Osteoblast (primary cell): ENCODE measurements around the gene C1orf105. TPM values are rescaled to one million over a fixed set of nuclear protein-coding genes. Genes with fewer than 3 reads are reported as not detected.

ENCODE experiments used
- DNase-seq: peaks from one replicate; pipeline ENCODE4 v3.0.0; 2011; ENCODE audit warnings: low spot score, mixed read lengths; ENCODE audit not compliant: insufficient read length; ENCODE audit errors: missing footprints
- H2AFZ ChIP-seq: 2 replicates; pipeline ENCODE4 v1.6.0; 2011; ENCODE audit warnings: mild to moderate bottlenecking, low read length
- H3K27ac ChIP-seq: 2 replicates; pipeline ENCODE4 v1.5.1; 2011; ENCODE audit warnings: mild to moderate bottlenecking, low read depth, low read length, moderate library complexity
- H3K27me3 ChIP-seq: 2 replicates; pipeline ENCODE4 v1.6.0; 2012; ENCODE audit warnings: mild to moderate bottlenecking, control low read depth, inconsistent platforms, low read length, moderate library complexity; ENCODE audit not compliant: insufficient read depth
- H3K36me3 ChIP-seq: 2 replicates; pipeline ENCODE4 v1.5.1; 2011; ENCODE audit warnings: mild to moderate bottlenecking, low read length, control low read depth, moderate library complexity; ENCODE audit not compliant: insufficient read depth
- H3K4me1 ChIP-seq: 2 replicates; pipeline ENCODE4 v1.5.1; 2011; ENCODE audit warnings: mild to moderate bottlenecking, low read length, control low read depth, moderate library complexity; ENCODE audit not compliant: insufficient read depth
- H3K4me2 ChIP-seq: 2 replicates; pipeline ENCODE4 v1.6.0; 2011; ENCODE audit warnings: mild to moderate bottlenecking, low read length; ENCODE audit not compliant: insufficient read depth
- H3K4me3 ChIP-seq: fragments of 200-600 bp; sonication (generic); 3 replicates; pipeline ENCODE4 v1.5.1; 2012; ENCODE audit warnings: mild to moderate bottlenecking, low read length, inconsistent platforms; ENCODE audit not compliant: insufficient read depth
- H3K79me2 ChIP-seq: 2 replicates; pipeline ENCODE4 v1.6.0; 2012; ENCODE audit warnings: mild to moderate bottlenecking, low read length, control low read depth, inconsistent platforms; ENCODE audit not compliant: insufficient read depth
- H3K9me3 ChIP-seq: 2 replicates; pipeline ENCODE4 v1.5.1; 2011; ENCODE audit warnings: low read depth, low read length, control low read depth
- H4K20me1 ChIP-seq: 2 replicates; pipeline ENCODE4 v1.6.0; 2012; ENCODE audit warnings: mild to moderate bottlenecking, low read length, control low read depth; ENCODE audit not compliant: insufficient read depth
- total RNA-seq: library from RNA; depleted of rRNA; stranded (reverse); fragments of >200 nt; gene quantifications from 2 replicates; pipeline ENCODE4 v1.2.3, GENCODE V29; 2012
- TF ChIP-seq, protein P1 (sequence below): IDR thresholded peaks from 2 replicates; pipeline ENCODE4 v1.5.1; 2011; ENCODE audit warnings: mild to moderate bottlenecking, low read depth, low read length, moderate library complexity; ENCODE audit errors: extremely low read depth

Gene C1orf105
- total RNA-seq, 1 donor, result not detected

DNA sequence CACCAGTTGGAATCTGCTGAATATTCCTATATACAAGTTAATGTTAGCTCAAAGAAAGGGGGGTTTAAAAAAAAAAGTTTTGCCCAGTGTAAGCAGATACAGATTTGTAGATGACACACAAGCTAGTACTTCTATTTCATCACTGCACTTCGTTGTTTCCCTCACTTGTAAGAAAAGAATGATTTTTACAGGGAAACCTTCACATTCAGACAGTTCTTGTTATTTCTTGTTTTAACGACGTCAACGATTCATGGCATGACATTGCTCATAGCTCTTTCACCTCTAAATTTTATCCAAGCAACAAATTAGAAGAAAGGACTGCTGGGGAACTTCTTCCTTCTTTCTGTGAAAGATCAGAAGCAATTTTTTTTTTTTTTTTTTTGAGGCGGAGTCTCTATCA lies 25.7 kb upstream of the C1orf105 start:
- Histone ChIP-seq H3K27ac (no peak overlapping the region), H3K36me3 (no peaks in the 10 kb centered on the region), H3K79me2 (no peaks in the 10 kb centered on the region), H3K4me1 (peaks cover 36% of the 10 kb centered on the region), H3K9me3 (no peaks in the 10 kb centered on the region), H2AFZ (no peak overlapping the region), H3K4me3 (no peak overlapping the region), H3K27me3 (no peaks in the 10 kb centered on the region), H3K4me2 (no peak overlapping the region), H4K20me1 (no peaks in the 10 kb centered on the region)
- TF ChIP-seq, protein P1, sequence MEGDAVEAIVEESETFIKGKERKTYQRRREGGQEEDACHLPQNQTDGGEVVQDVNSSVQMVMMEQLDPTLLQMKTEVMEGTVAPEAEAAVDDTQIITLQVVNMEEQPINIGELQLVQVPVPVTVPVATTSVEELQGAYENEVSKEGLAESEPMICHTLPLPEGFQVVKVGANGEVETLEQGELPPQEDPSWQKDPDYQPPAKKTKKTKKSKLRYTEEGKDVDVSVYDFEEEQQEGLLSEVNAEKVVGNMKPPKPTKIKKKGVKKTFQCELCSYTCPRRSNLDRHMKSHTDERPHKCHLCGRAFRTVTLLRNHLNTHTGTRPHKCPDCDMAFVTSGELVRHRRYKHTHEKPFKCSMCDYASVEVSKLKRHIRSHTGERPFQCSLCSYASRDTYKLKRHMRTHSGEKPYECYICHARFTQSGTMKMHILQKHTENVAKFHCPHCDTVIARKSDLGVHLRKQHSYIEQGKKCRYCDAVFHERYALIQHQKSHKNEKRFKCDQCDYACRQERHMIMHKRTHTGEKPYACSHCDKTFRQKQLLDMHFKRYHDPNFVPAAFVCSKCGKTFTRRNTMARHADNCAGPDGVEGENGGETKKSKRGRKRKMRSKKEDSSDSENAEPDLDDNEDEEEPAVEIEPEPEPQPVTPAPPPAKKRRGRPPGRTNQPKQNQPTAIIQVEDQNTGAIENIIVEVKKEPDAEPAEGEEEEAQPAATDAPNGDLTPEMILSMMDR, result no peak
- no peak for DNase-seq

DNA sequence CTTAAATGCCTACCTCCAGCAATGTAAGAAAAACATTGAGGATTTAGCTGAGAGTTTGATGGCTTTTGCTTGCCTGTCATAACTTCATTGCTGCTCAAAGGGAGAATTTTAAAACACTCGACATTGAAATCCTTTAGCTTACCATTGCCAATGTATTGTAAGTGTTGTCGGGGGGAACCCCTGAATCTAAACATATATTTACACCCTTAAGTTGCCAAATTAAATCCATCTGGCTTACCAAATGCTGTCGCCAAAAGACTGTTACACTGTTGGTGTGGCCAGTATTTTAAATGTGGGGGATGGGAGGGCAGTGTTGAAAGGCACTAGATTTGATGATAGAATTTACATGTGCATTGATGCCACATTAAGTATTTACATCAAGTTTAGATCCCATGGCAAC lies 24.9 kb upstream of the C1orf105 start:
- H3K9me3 ChIP-seq, result no peaks in the 10 kb centered on the region
- no peaks in the 10 kb centered on the region for H3K79me2 ChIP-seq
- no peak overlapping the region for H3K27ac ChIP-seq
- peaks cover 35% of the 10 kb centered on the region for H3K4me1 ChIP-seq
- TF ChIP-seq, protein P1, result no peak
- H2AFZ ChIP-seq, result no peak overlapping the region
- H3K36me3 ChIP-seq, result no peaks in the 10 kb centered on the region
- no peak overlapping the region for H3K4me2 ChIP-seq
- H3K4me3 ChIP-seq, result no peak overlapping the region
- H3K27me3 ChIP-seq, result no peaks in the 10 kb centered on the region
- DNase-seq, result no peak
- no peaks in the 10 kb centered on the region for H4K20me1 ChIP-seq

DNA sequence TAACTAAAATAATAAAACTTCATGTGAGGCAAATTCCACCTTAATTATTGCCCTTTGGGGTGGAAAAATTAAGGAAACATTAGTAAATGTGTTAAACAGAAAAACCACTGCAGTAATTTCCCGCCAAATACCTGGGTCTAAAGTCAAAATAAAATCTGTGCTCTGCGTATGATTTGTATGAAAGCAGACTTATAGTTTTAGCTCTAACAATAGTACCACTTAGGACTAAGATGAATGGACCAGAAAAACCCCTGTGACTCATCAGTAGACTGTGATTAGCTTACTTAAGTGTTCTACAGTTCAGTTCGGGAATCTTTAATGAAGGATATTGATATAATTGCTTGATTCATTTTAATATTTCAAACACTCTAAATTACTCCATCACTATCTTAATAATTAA lies 23.3 kb upstream of the C1orf105 start:
- Histone ChIP-seq H3K27ac (no peak overlapping the region), H3K4me2 (no peak overlapping the region), H3K36me3 (no peaks in the 10 kb centered on the region), H2AFZ (no peak overlapping the region), H3K79me2 (no peaks in the 10 kb centered on the region), H3K27me3 (no peaks in the 10 kb centered on the region), H4K20me1 (no peaks in the 10 kb centered on the region), H3K9me3 (no peaks in the 10 kb centered on the region), H3K4me1 (peaks cover 31% of the 10 kb centered on the region), H3K4me3 (no peak overlapping the region)
- TF ChIP-seq, protein P1, result no peak
- no peak for DNase-seq

DNA sequence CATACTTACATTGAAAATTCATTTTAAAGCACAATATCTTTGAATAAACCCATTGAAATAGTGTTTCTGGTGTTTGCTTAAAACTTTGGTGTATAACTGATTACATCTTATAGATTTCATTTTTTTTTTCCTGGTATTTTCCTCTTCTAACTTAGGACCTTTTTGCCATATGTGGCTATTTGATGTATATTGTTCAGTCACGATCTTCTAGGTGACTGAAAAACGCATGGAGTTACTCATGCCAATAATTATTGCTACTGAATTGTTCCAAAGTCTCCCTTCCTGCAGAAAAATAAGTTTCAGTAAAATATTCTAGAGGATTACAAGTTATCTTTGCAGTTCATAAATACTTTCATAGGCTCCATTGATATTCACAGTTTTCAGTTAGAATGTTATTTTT lies 22.9 kb upstream of the C1orf105 start:
- Histone ChIP-seq H4K20me1 (no peaks in the 10 kb centered on the region), H3K79me2 (no peaks in the 10 kb centered on the region), H3K27ac (no peak overlapping the region), H3K4me1 (peaks cover 31% of the 10 kb centered on the region), H3K4me3 (no peak overlapping the region), H3K4me2 (no peak overlapping the region), H3K9me3 (no peaks in the 10 kb centered on the region), H3K27me3 (no peaks in the 10 kb centered on the region), H3K36me3 (no peaks in the 10 kb centered on the region), H2AFZ (no peak overlapping the region)
- DNase-seq, result no peak
- TF ChIP-seq, protein P1, result no peak
